ENCODE results near the gene USO1. TPM values are rescaled to one million over a fixed set of nuclear protein-coding genes. Genes with fewer than 3 reads are reported as not detected.

The USO1 gene
- total RNA-seq, 1 experiment from 2014 or later, result 110 TPM

DNA sequence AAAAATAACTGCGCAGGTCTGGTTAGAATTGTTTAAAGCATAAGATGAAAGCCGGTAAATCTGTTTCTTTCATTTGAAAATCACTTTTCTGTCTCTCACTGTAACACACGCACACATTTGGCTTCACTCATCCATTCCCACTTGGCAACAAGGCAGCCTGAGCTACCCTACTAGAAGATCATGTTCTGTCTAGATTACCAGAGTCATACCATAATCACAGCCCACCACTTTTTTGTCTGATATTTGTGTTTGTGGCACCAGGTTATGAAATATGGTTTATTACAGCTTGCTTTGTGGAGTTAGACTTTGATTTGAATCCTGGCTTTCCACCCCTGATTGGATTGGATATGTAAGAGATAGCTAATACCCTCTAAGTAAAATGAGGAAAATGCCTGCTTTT is 2.2 kb downstream of the USO1 start:
- Histone ChIP-seq H4K91ac (ENCODE audit: insufficient read length, low read depth, low read length) (no peak overlapping the region), H3T11ph (ENCODE audit: low read length) (no peak overlapping the region), H3K23ac (ENCODE audit: insufficient read length, low read depth, low read length) (no peak overlapping the region), H2AFZ (ENCODE audit: low read length) (no peak overlapping the region), H2BK5ac (ENCODE audit: insufficient read length, low read length) (no peak overlapping the region), H3K14ac (ENCODE audit: insufficient read depth, low read length) (no peak overlapping the region), H3K18ac (ENCODE audit: insufficient read length, low read depth, low read length) (no peak overlapping the region), H3K4me2 (ENCODE audit: insufficient read depth, insufficient read length, low read length) (peak overlapping the region; percentile 48), H4K5ac (ENCODE audit: insufficient read length, low read depth, low read length) (no peak overlapping the region), H2BK15ac (ENCODE audit: low read depth, low read length) (no peak overlapping the region), H3K9me3 (ENCODE audit: control insufficient read depth, low read depth, low read length) (no peaks in the 10 kb centered on the region), H3K27me3 (ENCODE audit: insufficient read depth, low read length) (no peaks in the 10 kb centered on the region), H2BK12ac (ENCODE audit: insufficient read length, low read depth, low read length) (no peak overlapping the region), H3K4ac (ENCODE audit: low read depth, low read length) (no peak overlapping the region), H2AK5ac (ENCODE audit: insufficient read length, low read length) (no peak overlapping the region), H3K4me1 (ENCODE audit: insufficient read depth, low read length) (peaks cover 4% of the 10 kb centered on the region; the same call in 1 of the 2 replicates), H3K79me1 (ENCODE audit: insufficient read depth, low read depth, low read length, poor library complexity, severe bottlenecking) (no peaks in the 10 kb centered on the region), H3K23me2 (ENCODE audit: insufficient read length, low read depth, low read length, poor library complexity, severe bottlenecking) (no peaks in the 10 kb centered on the region), H2BK20ac (ENCODE audit: low read depth, low read length, poor library complexity, severe bottlenecking) (no peak overlapping the region), H3K27ac (ENCODE audit: insufficient read length, low read depth, low read length) (no peak overlapping the region), H3K56ac (ENCODE audit: insufficient read length, low read depth, low read length) (no peak overlapping the region), H4K20me1 (ENCODE audit: control insufficient read depth, insufficient read depth, insufficient read length) (no peaks in the 10 kb centered on the region), H2BK120ac (ENCODE audit: low read depth, low read length, poor library complexity, severe bottlenecking) (no peak overlapping the region), H4K8ac (replicated peaks; ENCODE audit: insufficient read length, low read depth, low read length) (no peak overlapping the region), H3K9ac (ENCODE audit: extremely low read depth, insufficient read length, low read length) (peak overlapping the region; percentile 6), H3K79me2 (ENCODE audit: insufficient read depth, low read length) (peaks cover 43% of the 10 kb centered on the region)
- peak overlapping the region; percentile 97 to 99 for H3K4me3 Mint-ChIP-seq
- H3K36me3 Mint-ChIP-seq (ENCODE audit: insufficient read depth in 1 of 3, low read depth in 3 of 3), result peaks cover 0 to 6% (median 6%) of the 10 kb centered on the region in 3 experiments; a peak in 6 of 7 replicates
- TF ChIP-seq, protein P1, sequence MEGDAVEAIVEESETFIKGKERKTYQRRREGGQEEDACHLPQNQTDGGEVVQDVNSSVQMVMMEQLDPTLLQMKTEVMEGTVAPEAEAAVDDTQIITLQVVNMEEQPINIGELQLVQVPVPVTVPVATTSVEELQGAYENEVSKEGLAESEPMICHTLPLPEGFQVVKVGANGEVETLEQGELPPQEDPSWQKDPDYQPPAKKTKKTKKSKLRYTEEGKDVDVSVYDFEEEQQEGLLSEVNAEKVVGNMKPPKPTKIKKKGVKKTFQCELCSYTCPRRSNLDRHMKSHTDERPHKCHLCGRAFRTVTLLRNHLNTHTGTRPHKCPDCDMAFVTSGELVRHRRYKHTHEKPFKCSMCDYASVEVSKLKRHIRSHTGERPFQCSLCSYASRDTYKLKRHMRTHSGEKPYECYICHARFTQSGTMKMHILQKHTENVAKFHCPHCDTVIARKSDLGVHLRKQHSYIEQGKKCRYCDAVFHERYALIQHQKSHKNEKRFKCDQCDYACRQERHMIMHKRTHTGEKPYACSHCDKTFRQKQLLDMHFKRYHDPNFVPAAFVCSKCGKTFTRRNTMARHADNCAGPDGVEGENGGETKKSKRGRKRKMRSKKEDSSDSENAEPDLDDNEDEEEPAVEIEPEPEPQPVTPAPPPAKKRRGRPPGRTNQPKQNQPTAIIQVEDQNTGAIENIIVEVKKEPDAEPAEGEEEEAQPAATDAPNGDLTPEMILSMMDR (conservative IDR thresholded peaks at IDR 0.05), result no peak
- WGBS (ENCODE audit: extremely low coverage, insufficient read length, low lambda C conversion rate), result no CpG with 5 or more reads among the region's 3 CpGs
- peak overlapping the region in 1 of 3 experiments; percentile 19; a peak in 2 of 7 replicates for H3K27ac Mint-ChIP-seq
- H3K9me3 Mint-ChIP-seq, result no peaks in the 10 kb centered on the region
- peaks cover 43 to 44% of the 10 kb centered on the region in 2 experiments for H3K4me1 Mint-ChIP-seq
- H3K27me3 Mint-ChIP-seq (ENCODE audit: low read depth), result no peaks in the 10 kb centered on the region
- DNase-seq, result no peak

All from H9 (cell line).